HFF-Myc (cell line): Measurements from ENCODE around the gene KIF26A.

Experiments
- DNase-seq: peaks from one replicate; pipeline ENCODE4 v3.0.0-alpha.2; 2011; ENCODE audit warnings: low read depth; ENCODE audit errors: extremely low read depth
- H3K4me3 ChIP-seq: replicated peaks from 2 replicates; pipeline ENCODE4 v1.5.1; 2011; ENCODE audit warnings: low read depth, mild to moderate bottlenecking, control low read depth, low read length
- TF ChIP-seq, protein P1 (sequence below): IDR thresholded peaks from 2 replicates; pipeline ENCODE4 v1.5.1; 2012; ENCODE audit warnings: mild to moderate bottlenecking, low read depth, low read length, control low read depth; ENCODE audit errors: missing control alignments

KIF26A gene

DNA sequence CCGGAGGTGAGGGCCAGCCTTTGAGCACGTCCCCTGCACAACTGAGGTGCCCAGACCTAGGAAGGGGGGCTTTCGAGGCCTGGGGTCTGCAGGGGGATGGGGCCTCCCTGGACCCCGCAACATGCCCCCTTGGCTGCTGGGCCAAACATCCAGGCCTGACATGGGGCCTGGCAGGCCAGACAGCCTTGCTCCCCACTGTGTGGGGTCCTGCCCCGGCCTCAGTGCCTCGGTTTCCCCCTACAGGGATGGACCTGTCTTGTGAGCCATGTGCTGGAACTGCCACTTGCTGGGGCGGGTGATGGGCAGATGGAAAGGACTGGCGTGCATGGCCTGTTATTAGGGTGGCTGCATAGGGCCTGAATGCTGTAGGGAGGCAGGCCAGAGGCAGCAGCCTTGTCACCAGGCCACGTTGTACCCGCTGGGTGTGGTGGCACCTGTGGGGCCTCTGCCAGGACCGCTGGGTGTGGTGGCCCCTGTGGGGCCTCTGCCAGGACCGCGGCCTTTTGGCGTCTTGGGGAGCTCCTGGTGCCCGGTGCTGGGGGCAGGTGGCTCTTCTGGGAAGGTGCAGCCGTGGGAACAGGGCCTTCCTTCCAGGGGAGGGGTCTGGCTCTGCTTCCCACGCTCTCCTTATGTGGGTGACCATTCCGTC, 32.4 kb upstream of the KIF26A start:
- no peak for DNase-seq
- TF ChIP-seq, protein P1, sequence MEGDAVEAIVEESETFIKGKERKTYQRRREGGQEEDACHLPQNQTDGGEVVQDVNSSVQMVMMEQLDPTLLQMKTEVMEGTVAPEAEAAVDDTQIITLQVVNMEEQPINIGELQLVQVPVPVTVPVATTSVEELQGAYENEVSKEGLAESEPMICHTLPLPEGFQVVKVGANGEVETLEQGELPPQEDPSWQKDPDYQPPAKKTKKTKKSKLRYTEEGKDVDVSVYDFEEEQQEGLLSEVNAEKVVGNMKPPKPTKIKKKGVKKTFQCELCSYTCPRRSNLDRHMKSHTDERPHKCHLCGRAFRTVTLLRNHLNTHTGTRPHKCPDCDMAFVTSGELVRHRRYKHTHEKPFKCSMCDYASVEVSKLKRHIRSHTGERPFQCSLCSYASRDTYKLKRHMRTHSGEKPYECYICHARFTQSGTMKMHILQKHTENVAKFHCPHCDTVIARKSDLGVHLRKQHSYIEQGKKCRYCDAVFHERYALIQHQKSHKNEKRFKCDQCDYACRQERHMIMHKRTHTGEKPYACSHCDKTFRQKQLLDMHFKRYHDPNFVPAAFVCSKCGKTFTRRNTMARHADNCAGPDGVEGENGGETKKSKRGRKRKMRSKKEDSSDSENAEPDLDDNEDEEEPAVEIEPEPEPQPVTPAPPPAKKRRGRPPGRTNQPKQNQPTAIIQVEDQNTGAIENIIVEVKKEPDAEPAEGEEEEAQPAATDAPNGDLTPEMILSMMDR, result no peak
- no peak overlapping the region for H3K4me3 ChIP-seq

DNA sequence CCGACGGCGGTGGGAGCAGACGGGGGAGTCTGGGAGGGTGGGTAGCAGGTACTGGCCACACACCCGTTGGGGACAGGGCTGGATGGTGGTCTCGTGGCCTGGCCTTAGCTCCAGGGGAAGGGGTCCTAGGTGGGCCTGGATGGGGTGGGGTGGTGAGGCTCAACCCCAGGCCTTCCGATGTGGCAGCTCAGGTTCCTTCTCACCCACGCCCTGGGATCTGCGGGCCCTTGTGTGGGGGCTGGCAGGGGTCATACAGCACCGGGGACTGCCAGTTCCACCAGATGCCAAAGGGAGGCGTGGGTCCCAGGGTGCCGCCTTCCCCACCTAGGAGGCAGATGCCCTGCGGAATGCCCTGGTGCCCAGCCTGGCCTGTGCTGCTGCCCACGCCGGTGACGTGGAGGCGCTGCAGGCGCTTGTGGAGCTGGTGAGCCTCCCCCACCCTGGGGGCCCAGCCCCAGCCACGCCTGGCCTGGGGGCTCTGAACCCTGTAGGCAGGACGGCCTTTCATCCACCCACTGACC, 31.9 kb upstream of the KIF26A start:
- no peak overlapping the region for H3K4me3 ChIP-seq
- TF ChIP-seq, protein P1, result no peak
- no peak for DNase-seq

DNA sequence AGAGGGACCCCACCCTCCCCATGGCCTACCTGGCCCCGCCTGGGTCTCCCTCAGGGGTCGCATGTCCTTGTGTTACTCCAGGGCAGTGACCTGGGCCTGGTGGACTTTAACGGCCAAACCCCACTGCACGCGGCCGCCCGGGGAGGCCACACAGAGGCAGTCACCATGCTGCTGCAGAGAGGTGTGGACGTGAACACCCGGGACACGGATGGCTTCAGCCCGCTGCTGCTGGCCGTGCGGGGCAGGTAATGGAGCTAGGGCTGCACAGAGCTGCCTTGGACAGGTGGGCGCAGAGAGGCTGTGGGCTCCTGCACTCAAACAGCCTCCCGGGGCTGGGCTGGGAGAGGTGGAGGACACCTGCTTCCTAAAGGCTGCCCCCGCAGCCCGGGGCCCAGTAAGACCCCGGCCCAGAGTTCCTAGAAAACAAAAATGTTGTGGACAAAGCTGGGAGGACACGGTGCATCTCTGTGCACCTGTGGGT, 31.2 kb upstream of the KIF26A start:
- H3K4me3 ChIP-seq, result no peak overlapping the region
- TF ChIP-seq, protein P1, result no peak
- no peak for DNase-seq

DNA sequence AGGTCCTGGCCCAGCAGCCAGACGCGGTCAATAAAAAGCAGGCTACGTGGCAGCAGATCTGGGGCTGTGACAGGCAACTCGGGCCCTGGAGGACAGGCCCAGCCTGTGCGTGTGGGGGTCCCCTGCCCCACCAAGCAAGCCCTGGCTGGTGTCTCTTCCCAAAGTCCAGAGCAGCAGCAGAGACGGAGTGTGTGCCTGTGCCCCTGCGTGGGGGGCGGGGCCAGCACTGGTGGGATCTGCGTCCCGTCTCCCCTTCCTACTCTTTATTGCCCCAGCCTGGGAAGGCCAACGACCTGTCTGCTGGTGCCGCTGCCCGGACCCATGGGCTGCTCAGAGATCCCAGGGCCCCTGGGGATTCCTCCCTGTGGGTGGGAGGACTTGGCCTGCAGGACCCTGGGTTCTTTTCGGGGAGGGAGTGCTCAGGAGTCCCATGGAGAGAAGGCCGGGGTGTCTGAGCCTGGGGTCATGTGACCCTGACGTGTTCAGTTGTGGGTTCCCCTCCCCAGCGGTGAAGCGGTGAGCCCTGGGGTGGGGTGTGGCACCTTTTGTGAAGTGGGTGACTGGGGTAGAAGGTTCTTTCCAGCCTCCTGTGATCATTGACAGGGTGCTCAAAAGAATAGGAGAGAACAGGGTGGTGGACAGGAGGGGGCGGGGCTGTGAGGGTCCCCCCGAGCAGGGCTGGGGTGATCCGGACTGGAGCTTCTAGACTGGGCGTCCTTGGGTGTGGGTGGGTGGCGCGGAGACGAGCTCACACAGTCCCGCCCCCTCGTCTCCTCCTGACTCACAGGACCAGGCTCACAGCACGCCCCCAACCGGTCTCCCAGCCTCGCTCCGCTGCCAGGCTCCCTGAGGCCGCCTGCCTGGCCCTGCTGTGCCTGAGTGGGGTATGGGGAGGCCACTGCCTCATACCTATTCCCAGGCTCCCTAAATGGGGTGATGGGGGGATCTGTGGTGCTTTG, 30.5 kb upstream of the KIF26A start:
- H3K4me3 ChIP-seq, result no peak overlapping the region
- TF ChIP-seq, protein P1, result no peak
- no peak for DNase-seq

DNA sequence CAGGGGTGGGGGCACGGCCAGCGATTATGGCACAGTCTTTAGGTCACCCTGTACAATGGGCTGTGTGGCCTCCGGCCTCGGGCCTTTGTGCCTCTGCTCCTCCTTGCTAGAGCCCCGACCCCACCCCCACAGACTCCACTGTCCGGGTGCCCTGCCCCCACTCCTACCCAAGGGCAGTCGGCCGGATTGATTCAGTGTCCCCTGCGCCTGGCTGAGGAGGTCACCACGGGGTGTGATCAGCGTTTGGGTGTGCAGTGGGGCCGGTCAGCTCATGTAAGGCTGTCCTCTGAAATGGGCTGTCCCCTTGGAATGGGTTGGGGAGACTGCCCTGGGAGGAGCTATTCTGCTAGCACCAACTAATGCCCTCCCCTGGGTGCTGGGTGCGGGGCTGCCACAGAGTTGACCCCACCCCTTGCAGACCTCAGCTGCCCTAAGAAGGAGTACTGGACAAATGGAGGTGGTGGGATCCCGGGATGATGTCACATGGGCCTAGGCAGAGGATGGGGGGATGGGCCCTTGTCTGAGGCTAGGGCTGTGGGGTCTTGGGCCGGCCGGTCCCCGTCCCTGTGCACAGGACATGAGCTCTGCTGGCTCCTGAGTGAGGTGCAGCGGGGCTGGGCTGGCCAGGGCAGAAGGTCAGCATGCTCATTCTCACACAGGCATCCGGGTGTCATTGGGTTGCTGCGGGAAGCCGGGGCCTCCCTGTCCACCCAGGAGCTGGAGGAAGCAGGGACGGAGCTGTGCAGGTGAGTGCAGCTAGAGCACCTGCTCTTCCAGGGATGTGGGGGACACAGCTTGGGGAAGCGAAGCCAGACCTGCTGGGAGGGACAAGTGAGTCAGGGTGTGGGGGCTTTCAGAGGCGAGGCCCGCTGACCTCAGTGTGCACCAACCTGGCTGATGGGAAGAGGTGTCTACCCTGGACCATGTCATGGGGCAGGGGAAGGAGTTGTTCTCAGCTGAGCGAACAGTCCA, 29.5 kb upstream of the KIF26A start:
- TF ChIP-seq, protein P1, result no peak
- DNase-seq, result no peak
- no peak overlapping the region for H3K4me3 ChIP-seq
